ENCODE measurements around the gene NFS1. TPM values are rescaled to one million over a fixed set of nuclear protein-coding genes. Genes with fewer than 3 reads are reported as not detected.

NFS1 gene
- total and polyA plus RNA-seq, 2 experiments from 2014 or later: 38.1 to 48.5 TPM

DNA sequence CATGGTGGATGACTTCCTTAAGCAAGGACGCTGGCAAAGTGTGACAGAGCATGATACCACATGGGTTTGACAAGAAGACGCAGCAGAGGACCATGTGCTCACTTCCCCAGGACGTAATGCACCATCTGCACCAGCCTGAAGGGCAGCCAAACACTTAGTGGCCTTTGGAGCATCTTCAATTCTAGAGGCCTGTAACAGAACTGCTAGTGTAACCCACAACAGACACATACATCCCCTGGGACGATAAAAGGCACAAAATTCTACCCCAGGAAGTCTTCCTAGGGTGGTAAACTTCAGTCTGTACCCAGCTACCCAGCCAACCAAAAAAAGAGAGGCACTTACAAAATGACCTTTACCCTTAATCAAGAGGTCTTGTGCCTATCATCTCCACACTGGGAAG, 25.3 kb downstream of the NFS1 start:
- Histone ChIP-seq H2AFZ (no peak overlapping the region), H3K36me3 (replicated peaks; ENCODE audit: insufficient read depth, low read depth) (no peaks in the 10 kb centered on the region), H3K9me2 (replicated peaks; ENCODE audit: insufficient read depth) (no peaks in the 10 kb centered on the region), H3K9me3 (ENCODE audit: low read depth) (no peaks in the 10 kb centered on the region), H3K27ac (no peak overlapping the region), H3K4me1 (ENCODE audit: insufficient read depth) (no peaks in the 10 kb centered on the region), H3K79me2 (no peaks in the 10 kb centered on the region), H3K27me3 (no peaks in the 10 kb centered on the region), H4K20me1 (ENCODE audit: insufficient read depth, poor library complexity, severe bottlenecking) (no peaks in the 10 kb centered on the region), H3K4me3 (no peak overlapping the region), H3K4me2 (no peak overlapping the region)
- WGBS (ENCODE audit: low lambda C conversion rate, missing lambda C conversion rate): 91% methylated on average over 4 of the region's 4 CpGs
- DNase-seq (ENCODE audit: low spot score): no peak
- TF ChIP-seq EZH2phosphoT487 (IDR thresholded peaks at IDR 0.05; ENCODE audit: low read depth, severe bottlenecking, unreplicated experiment) (no peak), EZH2 (IDR thresholded peaks at IDR 0.05; ENCODE audit: borderline replicate concordance) (no peak)
- TF ChIP-seq, protein P1, sequence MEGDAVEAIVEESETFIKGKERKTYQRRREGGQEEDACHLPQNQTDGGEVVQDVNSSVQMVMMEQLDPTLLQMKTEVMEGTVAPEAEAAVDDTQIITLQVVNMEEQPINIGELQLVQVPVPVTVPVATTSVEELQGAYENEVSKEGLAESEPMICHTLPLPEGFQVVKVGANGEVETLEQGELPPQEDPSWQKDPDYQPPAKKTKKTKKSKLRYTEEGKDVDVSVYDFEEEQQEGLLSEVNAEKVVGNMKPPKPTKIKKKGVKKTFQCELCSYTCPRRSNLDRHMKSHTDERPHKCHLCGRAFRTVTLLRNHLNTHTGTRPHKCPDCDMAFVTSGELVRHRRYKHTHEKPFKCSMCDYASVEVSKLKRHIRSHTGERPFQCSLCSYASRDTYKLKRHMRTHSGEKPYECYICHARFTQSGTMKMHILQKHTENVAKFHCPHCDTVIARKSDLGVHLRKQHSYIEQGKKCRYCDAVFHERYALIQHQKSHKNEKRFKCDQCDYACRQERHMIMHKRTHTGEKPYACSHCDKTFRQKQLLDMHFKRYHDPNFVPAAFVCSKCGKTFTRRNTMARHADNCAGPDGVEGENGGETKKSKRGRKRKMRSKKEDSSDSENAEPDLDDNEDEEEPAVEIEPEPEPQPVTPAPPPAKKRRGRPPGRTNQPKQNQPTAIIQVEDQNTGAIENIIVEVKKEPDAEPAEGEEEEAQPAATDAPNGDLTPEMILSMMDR (IDR thresholded peaks at IDR 0.05; ENCODE audit: poor library complexity): no peak

DNA sequence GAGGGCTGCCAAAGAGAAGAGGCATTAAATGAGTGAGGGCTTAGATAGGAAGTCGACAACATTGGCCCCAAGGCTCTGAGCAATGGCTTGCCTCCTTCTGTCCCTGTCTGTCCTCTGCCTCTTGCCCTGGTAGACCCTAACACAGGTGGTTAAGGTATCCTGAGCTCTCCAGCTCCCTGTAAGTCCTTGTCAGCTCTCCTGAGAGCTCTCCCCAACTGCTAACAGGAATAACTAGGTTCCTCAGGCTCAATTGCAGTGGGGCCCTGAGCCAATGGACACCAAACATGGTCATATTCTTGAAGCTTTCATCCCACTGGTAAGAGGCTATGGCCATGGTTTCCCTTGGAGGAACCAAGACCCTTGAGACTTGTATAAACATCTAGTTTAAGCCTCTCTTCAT, 29.5 kb downstream of the NFS1 start:
- H4K20me1 ChIP-seq (ENCODE audit: insufficient read depth, poor library complexity, severe bottlenecking): no peaks in the 10 kb centered on the region
- no peak for DNase-seq (ENCODE audit: low spot score)
- no peaks in the 10 kb centered on the region for H3K36me3 ChIP-seq (replicated peaks; ENCODE audit: insufficient read depth, low read depth)
- H3K27ac ChIP-seq: no peak overlapping the region
- H3K4me3 ChIP-seq: no peak overlapping the region
- H3K79me2 ChIP-seq: no peaks in the 10 kb centered on the region
- no peaks in the 10 kb centered on the region for H3K9me2 ChIP-seq (replicated peaks; ENCODE audit: insufficient read depth)
- H2AFZ ChIP-seq: no peak overlapping the region
- TF ChIP-seq EZH2 (IDR thresholded peaks at IDR 0.05; ENCODE audit: borderline replicate concordance) (no peak), EZH2phosphoT487 (IDR thresholded peaks at IDR 0.05; ENCODE audit: low read depth, severe bottlenecking, unreplicated experiment) (no peak)
- H3K9me3 ChIP-seq (ENCODE audit: low read depth): no peaks in the 10 kb centered on the region
- H3K4me2 ChIP-seq: no peak overlapping the region
- no peaks in the 10 kb centered on the region for H3K27me3 ChIP-seq
- no peaks in the 10 kb centered on the region for H3K4me1 ChIP-seq (ENCODE audit: insufficient read depth)
- 80% methylated on average over 1 of the region's 1 CpG for WGBS (ENCODE audit: low lambda C conversion rate, missing lambda C conversion rate)

- no peak for DNase-seq (ENCODE audit: low spot score)
- no peak overlapping the region for H2AFZ ChIP-seq
- H3K27ac ChIP-seq: no peak overlapping the region
- TF ChIP-seq, protein P1 (IDR thresholded peaks at IDR 0.05; ENCODE audit: poor library complexity): no peak
- no peaks in the 10 kb centered on the region for H3K27me3 ChIP-seq
- H3K4me3 ChIP-seq: no peak overlapping the region
- H3K79me2 ChIP-seq: peaks cover 4% of the 10 kb centered on the region
- WGBS (ENCODE audit: low lambda C conversion rate, missing lambda C conversion rate): 95% methylated on average over 5 of the region's 5 CpGs
- H3K4me2 ChIP-seq: no peak overlapping the region
- H3K36me3 ChIP-seq (replicated peaks; ENCODE audit: insufficient read depth, low read depth): no peaks in the 10 kb centered on the region
- H3K9me3 ChIP-seq (ENCODE audit: low read depth): no peaks in the 10 kb centered on the region
- H3K4me1 ChIP-seq (ENCODE audit: insufficient read depth): no peaks in the 10 kb centered on the region
- H4K20me1 ChIP-seq (ENCODE audit: insufficient read depth, poor library complexity, severe bottlenecking): no peaks in the 10 kb centered on the region
- H3K9me2 ChIP-seq (replicated peaks; ENCODE audit: insufficient read depth): no peaks in the 10 kb centered on the region
Measured at GRCh38 chr20:35669221-35669620, 29.9 kb downstream of the NFS1 start.

GRCh38 chr20:35665949-35666288, 33.2 kb downstream of the NFS1 start:
- Histone ChIP-seq H3K4me1 (ENCODE audit: insufficient read depth) (peaks cover 14% of the 10 kb centered on the region), H4K20me1 (ENCODE audit: insufficient read depth, poor library complexity, severe bottlenecking) (peaks cover 29% of the 10 kb centered on the region), H3K27me3 (no peaks in the 10 kb centered on the region), H3K36me3 (replicated peaks; ENCODE audit: insufficient read depth, low read depth) (no peaks in the 10 kb centered on the region), H3K9me3 (ENCODE audit: low read depth) (no peaks in the 10 kb centered on the region), H3K79me2 (peaks cover 37% of the 10 kb centered on the region), H3K9me2 (replicated peaks; ENCODE audit: insufficient read depth) (no peaks in the 10 kb centered on the region), H3K27ac (no peak overlapping the region), H3K4me3 (no peak overlapping the region), H2AFZ (no peak overlapping the region), H3K4me2 (no peak overlapping the region)
- WGBS (ENCODE audit: low lambda C conversion rate, missing lambda C conversion rate): 99% methylated on average over 17 of the region's 17 CpGs
- TF ChIP-seq EZH2phosphoT487 (IDR thresholded peaks at IDR 0.05; ENCODE audit: low read depth, severe bottlenecking, unreplicated experiment) (no peak), EZH2 (IDR thresholded peaks at IDR 0.05; ENCODE audit: borderline replicate concordance) (no peak)
- TF ChIP-seq, protein P1 (IDR thresholded peaks at IDR 0.05; ENCODE audit: poor library complexity): no peak
- DNase-seq (ENCODE audit: low spot score): no peak
